ENCODE results near the gene CDH23.

DNA sequence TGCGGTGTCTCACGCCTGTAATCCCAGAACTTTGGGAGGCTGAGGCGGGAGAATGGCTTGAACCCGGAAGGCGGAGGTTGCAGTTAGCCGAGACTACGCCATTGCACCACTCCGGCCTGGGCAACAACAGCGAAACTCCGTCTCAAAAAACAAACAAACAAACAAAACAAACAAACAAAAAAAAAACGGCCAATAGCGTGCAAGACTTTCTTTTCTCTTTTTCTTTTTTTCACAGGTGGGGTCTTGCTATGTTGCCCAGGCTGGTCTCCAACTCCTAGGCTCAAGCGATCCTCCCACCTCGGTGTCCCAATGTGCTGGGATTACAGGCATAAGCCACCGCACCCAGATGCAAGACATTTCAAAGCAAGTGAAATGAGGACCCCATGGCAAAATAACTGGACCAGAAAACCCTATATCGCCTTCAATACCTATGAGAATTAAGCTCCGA is 452.8 kb downstream of the CDH23 start:
- TF ChIP-seq, protein P1, sequence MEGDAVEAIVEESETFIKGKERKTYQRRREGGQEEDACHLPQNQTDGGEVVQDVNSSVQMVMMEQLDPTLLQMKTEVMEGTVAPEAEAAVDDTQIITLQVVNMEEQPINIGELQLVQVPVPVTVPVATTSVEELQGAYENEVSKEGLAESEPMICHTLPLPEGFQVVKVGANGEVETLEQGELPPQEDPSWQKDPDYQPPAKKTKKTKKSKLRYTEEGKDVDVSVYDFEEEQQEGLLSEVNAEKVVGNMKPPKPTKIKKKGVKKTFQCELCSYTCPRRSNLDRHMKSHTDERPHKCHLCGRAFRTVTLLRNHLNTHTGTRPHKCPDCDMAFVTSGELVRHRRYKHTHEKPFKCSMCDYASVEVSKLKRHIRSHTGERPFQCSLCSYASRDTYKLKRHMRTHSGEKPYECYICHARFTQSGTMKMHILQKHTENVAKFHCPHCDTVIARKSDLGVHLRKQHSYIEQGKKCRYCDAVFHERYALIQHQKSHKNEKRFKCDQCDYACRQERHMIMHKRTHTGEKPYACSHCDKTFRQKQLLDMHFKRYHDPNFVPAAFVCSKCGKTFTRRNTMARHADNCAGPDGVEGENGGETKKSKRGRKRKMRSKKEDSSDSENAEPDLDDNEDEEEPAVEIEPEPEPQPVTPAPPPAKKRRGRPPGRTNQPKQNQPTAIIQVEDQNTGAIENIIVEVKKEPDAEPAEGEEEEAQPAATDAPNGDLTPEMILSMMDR (conservative IDR thresholded peaks at IDR 0.05; ENCODE audit: low read depth, low read length) = no peak
- TF ChIP-seq EZH2phosphoT487 (IDR thresholded peaks at IDR 0.05; ENCODE audit: borderline replicate concordance, low read length) (no peak), EZH2 (IDR thresholded peaks at IDR 0.05; ENCODE audit: low read length, unreplicated experiment) (no peak)
